GM21528 (cell line): ENCODE measurements around the gene KRTAP4-11.
"Not testable (repeated sequence)": the region's sequence is repeated elsewhere in the genome, so short reads cannot be mapped to it uniquely, and the experiment has no call there.

ENCODE experiments used
- ATAC-seq: cut with Tn5 transposase; IDR thresholded peaks from one replicate; pipeline ENCODE4 v1.9.1; 2021; ENCODE audit warnings: mild to moderate bottlenecking, moderate library complexity; ENCODE audit not compliant: unreplicated experiment, low FRiP score

KRTAP4-11 gene

GRCh38 chr17:41117846-41118386, at the start of gene KRTAP4-11:
TSS of gene KRTAP4-11 (minus strand) at chr17:41118373. CDS start at chr17:41118315, 58 bp downstream.
- ATAC-seq: not testable (repeated sequence)

DNA sequence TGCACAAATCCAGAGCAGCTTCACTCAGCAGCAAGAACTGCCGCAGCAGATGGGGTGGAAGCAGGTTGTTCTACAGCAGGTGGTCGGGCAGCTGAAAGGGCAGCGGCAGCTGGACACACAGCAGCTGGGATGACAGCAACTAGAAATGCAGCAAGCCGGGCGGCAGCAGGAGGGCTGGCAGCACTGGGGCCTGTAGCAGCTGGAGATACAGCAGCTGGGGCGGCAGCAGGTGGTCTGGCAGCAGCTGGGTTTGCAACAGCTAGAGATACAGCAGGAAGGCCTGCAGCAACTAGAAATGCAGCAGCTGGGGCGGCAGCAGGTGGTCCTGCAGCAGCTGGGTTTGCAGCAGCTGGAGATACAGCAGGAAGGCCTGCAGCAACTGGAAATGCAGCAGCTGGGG, 49.4 kb upstream of the KRTAP4-11 start:
- ATAC-seq: no peak

DNA sequence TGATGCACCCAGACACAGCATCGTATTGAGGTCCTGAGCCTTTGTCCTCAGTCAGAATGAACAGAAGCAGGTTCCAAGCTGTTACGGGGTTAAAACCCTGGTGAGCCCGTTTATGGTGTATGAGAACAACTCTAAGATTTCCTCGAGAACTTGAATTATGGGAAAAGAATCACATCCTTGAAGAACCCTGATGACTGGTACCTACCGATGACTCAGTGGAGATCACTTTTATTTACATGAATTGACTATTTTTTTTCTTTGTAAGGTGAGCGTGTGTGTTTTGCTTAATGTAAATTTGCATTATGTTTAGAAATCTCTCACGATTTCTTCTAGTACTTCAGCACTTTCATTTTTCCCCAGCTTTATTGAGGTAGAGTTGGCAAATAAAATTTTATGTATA, 45.7 kb upstream of the KRTAP4-11 start:
- ATAC-seq: no peak

GRCh38 chr17:41160648-41161047, 42.5 kb upstream of the KRTAP4-11 start, which contains the start of gene KRTAP4-4:
TSS of gene KRTAP4-4 (minus strand) at chr17:41160748. CDS start at chr17:41160691, 57 bp downstream.
- ATAC-seq: no peak

DNA sequence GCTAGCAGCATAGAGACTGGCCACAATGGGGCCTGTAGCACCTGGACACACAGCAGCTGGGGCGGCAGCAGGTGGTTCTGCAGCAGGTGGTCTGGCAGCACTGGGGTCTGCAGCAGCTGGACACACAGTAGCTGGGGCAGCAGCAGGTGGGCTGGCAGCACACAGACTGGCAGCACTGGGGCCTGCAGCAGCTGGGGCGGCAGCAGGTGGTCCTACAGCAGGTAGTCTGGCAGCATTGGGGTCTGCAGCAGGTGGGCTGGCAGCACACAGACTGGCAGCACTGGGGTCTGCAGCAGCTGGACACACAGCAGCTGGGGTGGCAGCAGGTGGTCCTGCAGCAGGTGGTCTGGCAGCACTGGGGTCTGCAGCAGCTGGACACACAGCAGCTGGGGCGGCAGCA, 42.0 kb upstream of the KRTAP4-11 start:
- not testable (repeated sequence) for ATAC-seq

DNA sequence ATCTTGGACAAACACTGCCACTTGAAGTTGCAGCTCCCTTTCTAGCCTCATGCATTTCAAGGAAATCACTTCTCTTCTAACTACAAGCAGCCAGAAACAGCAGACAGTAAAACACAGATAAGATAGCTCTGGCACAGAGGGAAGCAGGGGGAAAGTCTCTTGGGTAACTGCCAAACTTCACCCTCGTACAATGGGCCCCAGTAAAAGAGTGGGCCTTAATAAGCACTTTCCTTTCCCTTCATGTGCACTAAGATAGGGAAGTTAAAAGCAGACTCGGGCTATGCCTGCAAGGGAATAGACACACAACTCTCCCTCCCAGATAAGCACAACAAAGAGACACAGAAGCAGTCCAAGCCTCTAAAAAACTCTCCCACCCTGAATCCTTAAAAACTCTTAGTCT, 35.7 kb upstream of the KRTAP4-11 start:
- no peak for ATAC-seq

DNA sequence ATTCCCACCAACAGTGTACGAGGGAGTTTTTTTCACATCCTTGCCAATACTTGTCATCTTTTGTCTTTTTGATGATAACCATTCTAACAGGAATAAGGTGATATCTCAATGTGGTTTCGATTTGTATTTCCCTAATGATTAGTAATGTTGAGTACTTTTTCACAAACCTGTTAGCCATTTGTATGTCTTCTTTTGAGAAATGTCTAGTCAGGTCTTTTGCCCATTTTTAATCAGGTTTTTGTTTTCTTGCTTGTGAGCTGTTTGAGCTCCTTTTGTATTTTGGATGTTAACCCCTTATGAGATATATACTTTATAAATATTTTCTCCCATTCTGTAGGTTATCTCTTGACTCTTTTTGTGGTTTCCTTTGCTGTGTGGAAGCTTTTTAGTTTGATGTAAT, 33.4 kb upstream of the KRTAP4-11 start:
- no peak for ATAC-seq

DNA sequence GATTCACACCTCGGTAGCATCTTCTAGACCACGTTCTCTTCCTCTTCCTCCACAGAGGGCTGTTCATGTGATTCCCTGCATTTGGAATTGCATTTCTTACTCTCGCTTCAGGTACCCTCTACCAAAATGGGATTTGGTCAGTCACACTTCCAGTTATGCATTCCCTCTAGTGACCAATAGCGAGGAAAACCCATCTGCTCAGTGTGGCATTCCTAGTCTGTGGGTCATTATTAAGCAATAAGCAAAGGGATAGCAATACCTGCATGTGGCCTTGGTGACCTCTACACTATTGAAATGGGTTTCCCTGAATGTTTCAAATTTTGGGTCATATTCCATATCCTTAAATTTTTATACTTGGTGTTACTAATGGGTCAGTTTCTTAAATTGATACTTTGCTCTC, 31.9 kb upstream of the KRTAP4-11 start:
- ATAC-seq: no peak

DNA sequence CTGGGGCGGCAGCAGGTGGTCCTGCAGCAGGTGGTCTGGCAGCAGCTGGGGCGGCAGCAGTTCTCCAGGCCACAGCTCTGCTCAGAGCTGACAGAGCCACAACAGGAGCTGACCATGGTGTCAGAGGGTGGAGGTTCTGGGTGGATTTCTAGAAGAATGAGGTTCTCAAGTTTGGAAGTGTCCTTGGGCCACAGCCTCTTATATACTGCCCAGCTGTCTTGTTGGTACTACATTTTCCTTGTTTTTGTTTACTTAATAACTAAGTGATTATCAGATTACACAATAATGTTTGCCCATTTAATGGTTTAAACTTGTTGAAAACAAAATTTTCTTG, 31.4 kb upstream of the KRTAP4-11 start, which contains the start of gene KRTAP4-5:
Gene KRTAP4-5, minus strand, starts transcription at position 174 of the 334 bp plus-strand sequence. Its CDS starts 58 bp downstream, at position 116.
- ATAC-seq: no peak

DNA sequence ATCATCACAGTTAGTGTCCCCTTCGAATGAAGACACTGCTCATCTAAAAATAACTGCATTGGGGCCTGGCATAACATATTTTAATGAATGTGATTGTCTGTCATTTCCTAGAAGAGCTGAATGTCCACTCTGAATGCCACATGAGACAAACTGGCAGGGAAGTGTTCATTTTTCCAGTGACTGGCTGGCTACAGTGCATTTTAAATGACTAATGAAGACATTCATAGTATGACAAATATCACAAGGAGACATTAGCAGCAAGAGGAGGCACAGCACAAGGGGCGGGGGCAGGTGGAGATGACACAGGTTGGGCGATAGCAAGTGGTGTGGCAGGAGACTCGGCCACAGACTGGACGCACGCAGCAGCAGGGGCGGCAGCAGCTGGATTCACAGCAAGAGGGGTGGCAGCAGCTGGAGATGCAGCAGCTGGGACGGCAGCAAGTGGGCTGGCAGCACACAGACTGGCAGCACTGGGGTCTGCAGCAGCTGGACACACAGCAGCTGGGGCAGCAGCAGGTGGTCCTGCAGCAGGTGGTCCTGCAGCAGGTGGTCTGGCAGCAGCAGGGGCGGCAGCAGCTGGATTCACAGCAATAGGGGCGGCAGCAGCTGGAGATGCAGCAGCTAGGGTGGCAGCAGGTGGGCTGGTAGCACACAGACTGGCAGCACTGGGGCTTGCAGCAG, 30.9 kb upstream of the KRTAP4-11 start:
- not testable (repeated sequence) for ATAC-seq

- ATAC-seq: no peak
Measured at GRCh38 chr17:41147531-41148204, 29.5 kb upstream of the KRTAP4-11 start.

DNA sequence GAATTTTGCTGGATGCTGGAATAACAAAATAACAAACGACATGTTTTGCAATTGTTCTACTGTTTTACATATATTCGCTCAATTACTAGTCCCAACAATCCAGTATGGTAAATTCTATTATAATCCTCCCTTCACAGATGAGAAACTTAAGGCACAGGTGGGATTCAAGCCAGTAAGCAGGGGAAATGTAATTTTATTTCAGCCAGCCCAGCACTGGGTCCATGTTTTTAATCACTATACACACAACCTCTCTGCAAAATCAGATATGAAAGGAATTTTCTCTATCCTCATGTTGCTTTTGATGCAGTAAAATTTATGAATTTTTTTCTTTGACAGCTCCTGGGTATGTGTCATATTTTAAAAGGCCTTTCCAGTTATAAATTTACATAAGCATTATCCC, 27.1 kb upstream of the KRTAP4-11 start:
- ATAC-seq: no peak

DNA sequence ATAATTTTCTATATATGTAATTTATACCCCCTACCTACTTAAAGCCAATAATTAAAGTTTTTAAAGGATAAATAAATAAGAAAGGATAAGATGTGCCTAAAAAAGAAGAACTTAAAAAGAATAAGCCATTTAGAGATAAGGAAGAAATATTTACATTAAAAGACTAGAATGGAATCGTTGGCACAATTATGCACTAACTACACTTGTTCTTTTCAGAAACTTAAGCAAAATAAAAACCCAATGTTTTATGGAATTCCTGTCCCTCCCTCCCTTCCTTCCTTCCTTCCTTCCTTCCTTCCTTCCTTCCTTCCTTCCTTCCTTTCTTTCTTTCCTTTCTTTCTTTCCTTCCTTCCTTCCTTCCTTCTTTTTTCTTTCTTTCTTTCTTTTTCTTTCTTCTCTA, 26.7 kb upstream of the KRTAP4-11 start:
- ATAC-seq: no peak

- no peak for ATAC-seq
Measured at GRCh38 chr17:41141361-41141760, 23.2 kb upstream of the KRTAP4-11 start.

- ATAC-seq: no peak
Measured at GRCh38 chr17:41140360-41141131, 22.4 kb upstream of the KRTAP4-11 start, which contains the start of gene KRTAP4-6. TSS of gene KRTAP4-6 (minus strand) at chr17:41140544. CDS start at chr17:41140487, 57 bp downstream.

DNA sequence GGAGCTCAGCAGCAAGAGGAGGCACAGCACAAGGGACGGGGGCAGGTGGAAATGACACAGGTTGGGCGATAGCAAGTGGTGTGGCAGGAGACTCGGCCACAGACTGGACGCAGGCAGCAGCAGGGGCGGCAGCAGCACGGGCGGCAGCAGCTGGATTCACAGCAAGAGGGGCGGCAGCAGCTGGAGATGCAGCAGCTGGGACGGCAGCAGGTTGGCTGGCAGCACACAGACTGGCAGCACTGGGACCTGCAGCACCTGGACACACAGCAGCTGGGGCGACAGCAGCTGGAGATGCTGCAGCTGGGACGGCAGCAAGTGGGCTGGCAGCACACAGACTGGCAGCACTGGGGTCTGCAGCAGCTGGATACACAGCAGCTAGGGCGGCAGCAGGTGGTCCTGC, 21.7 kb upstream of the KRTAP4-11 start:
- ATAC-seq: not testable (repeated sequence)

GRCh38 chr17:41133880-41134735, 15.9 kb upstream of the KRTAP4-11 start:
- no peak for ATAC-seq

DNA sequence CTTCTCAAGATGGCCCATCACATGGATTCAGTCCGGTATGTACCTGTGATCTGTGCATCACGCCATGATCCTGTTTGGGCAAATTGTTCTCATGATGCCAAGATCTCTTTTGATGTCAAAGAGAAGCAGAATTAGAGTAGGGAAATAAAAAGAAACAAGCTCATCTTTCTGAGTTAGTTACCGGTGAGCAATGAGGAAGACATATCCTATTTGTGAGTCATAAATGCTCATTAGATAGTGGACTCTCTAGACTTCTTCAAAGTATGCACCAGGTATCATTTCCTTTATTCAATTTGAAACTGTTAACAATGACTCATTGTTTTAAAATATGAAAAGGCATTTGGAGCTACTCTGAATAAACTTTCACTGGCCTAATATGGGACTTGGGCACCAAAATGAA, 13.8 kb upstream of the KRTAP4-11 start:
- no peak for ATAC-seq

- ATAC-seq: no peak
Measured at GRCh38 chr17:41127371-41127770, 9.2 kb upstream of the KRTAP4-11 start.

DNA sequence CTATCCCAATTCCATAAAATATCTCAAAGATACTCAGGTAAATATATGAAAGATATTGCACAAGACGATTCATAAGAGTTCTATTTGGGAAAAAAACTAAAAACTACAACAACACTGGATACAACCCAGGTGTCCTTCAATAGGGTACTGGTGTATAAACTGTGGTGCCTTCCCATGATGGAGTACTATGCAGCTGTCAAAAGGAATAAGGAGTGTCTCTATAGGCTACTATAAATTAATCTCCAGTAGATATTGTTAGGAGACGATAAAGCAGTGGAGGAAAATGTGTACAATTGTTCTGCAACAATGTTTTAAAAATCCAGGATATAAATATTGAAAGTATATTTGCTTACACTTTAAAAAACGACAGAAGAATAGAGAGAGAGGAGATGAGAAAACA, 8.2 kb upstream of the KRTAP4-11 start:
- ATAC-seq: no peak
